ENCODE data around the gene KLHL40. TPM values are rescaled to one million over a fixed set of nuclear protein-coding genes. Genes with fewer than 3 reads are reported as not detected.

Gene KLHL40
- total and polyA plus RNA-seq, 10 of the 15 experiments (the other 5 are each of a cell fraction or from before 2014, with no cell fraction given) = not detected

DNA sequence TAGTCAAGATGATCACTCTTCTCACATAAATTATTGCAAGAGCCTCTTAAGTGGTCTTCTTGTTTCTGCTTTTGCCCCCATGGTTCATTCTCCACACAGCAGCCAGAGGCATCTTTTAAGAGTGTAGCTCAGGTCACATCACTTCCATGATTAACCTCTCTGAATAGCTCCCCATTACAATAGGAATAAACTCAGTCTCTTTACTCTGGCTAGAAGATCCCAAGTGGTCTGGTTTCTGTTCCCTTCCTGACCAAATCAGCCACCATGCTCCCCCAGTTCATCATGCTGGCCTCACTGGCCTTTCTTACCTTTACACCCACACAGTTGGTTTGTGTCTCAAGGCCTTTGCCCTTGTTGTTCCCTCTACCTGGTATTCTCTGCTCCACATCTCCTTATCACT is 9.0 kb downstream of the KLHL40 start:
- no peak overlapping the region for H3K27ac ChIP-seq (ENCODE audit: control insufficient read depth, insufficient read depth)
- ATAC-seq (no peak), DNase-seq (ENCODE audit: low read depth, low spot score) (no peak), FAIRE-seq (no peak)
- no peaks in the 10 kb centered on the region for H4K20me1 ChIP-seq (ENCODE audit: control insufficient read depth, insufficient read depth)
- no peaks in the 10 kb centered on the region for H3K27me3 ChIP-seq (replicated peaks in 1 of 2; ENCODE audit: control insufficient read depth in 2 of 2, insufficient read depth in 2 of 2, low read length in 1 of 2)
- no peaks in the 10 kb centered on the region for H3K36me3 ChIP-seq (ENCODE audit: control insufficient read depth in 2 of 2, insufficient read depth in 2 of 2, low read length in 1 of 2)
- ChIA-PET RAD21 (ENCODE audit: unreplicated experiment) (no interaction called here), SMC1A (ENCODE audit: uncharacterized antibody, unreplicated experiment) (no interaction called here), CTCF (no interaction called here), POLR2A (no interaction called here)
- no peaks in the 10 kb centered on the region for H3K79me2 ChIP-seq (ENCODE audit: control insufficient read depth, insufficient read depth, low read length)
- no peak overlapping the region for H3K4me3 ChIP-seq
- H2AFZ ChIP-seq (ENCODE audit: control insufficient read depth, low read depth, low read length) = no peak overlapping the region
- TF ChIP-seq, protein P1, sequence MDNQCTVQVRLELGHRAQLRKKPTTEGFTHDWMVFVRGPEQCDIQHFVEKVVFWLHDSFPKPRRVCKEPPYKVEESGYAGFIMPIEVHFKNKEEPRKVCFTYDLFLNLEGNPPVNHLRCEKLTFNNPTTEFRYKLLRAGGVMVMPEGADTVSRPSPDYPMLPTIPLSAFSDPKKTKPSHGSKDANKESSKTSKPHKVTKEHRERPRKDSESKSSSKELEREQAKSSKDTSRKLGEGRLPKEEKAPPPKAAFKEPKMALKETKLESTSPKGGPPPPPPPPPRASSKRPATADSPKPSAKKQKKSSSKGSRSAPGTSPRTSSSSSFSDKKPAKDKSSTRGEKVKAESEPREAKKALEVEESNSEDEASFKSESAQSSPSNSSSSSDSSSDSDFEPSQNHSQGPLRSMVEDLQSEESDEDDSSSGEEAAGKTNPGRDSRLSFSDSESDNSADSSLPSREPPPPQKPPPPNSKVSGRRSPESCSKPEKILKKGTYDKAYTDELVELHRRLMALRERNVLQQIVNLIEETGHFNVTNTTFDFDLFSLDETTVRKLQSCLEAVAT (IDR thresholded peaks at IDR 0.05) = no peak
- TF ChIP-seq SMARCA5 (IDR thresholded peaks at IDR 0.05) = no peak
- TF ChIP-seq CBX5 (IDR thresholded peaks at IDR 0.05; ENCODE audit: low read depth) = no peak
- TF ChIP-seq SMAD5 (IDR thresholded peaks at IDR 0.05; ENCODE audit: low read depth) = no peak
- no peak for TF ChIP-seq SMAD1 (IDR thresholded peaks at IDR 0.05; ENCODE audit: low read depth, partially characterized antibody)
- no peak for TF ChIP-seq MYB (IDR thresholded peaks at IDR 0.05; ENCODE audit: borderline replicate concordance, low read depth, low read length)
- TF ChIP-seq, protein P2, sequence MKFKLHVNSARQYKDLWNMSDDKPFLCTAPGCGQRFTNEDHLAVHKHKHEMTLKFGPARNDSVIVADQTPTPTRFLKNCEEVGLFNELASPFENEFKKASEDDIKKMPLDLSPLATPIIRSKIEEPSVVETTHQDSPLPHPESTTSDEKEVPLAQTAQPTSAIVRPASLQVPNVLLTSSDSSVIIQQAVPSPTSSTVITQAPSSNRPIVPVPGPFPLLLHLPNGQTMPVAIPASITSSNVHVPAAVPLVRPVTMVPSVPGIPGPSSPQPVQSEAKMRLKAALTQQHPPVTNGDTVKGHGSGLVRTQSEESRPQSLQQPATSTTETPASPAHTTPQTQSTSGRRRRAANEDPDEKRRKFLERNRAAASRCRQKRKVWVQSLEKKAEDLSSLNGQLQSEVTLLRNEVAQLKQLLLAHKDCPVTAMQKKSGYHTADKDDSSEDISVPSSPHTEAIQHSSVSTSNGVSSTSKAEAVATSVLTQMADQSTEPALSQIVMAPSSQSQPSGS (IDR thresholded peaks at IDR 0.05; ENCODE audit: low read length) = no peak
- TF ChIP-seq JUNB (IDR thresholded peaks at IDR 0.05) = no peak
- TF ChIP-seq KLF5 (IDR thresholded peaks at IDR 0.05; ENCODE audit: partially characterized antibody) = no peak
- TF ChIP-seq SUZ12 (IDR thresholded peaks at IDR 0.05; ENCODE audit: unreplicated experiment) = no peak
- TF ChIP-seq, protein P3, sequence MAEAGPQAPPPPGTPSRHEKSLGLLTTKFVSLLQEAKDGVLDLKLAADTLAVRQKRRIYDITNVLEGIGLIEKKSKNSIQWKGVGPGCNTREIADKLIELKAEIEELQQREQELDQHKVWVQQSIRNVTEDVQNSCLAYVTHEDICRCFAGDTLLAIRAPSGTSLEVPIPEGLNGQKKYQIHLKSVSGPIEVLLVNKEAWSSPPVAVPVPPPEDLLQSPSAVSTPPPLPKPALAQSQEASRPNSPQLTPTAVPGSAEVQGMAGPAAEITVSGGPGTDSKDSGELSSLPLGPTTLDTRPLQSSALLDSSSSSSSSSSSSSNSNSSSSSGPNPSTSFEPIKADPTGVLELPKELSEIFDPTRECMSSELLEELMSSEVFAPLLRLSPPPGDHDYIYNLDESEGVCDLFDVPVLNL (IDR thresholded peaks at IDR 0.05; ENCODE audit: low read depth, low read length) = no peak
- in situ Hi-C loops (cut with MboI) = no loop called here
- H3K9ac ChIP-seq (ENCODE audit: control insufficient read depth, insufficient read depth, low read length) = no peak overlapping the region
- BruUV-seq (replicated peaks) = no TSS peak
- intact Hi-C loops (cut with micrococcal nuclease; ENCODE audit: unreplicated experiment) = no loop called here
- no peaks in the 10 kb centered on the region for H3K9me3 ChIP-seq (replicated peaks; ENCODE audit: control insufficient read depth, insufficient read depth, low read length)
- H3K4me2 ChIP-seq (ENCODE audit: control insufficient read depth, insufficient read depth) = no peak overlapping the region
- no peaks in the 10 kb centered on the region for H3K4me1 ChIP-seq (ENCODE audit: control insufficient read depth, insufficient read depth, low read length)
